Bronchial epithelial cell (primary cell): ENCODE data around the gene YLPM1. TPM values are rescaled to one million over a fixed set of nuclear protein-coding genes. Genes with fewer than 3 reads are reported as not detected.

Experiments used
- DNase-seq: peaks from one replicate; pipeline ENCODE4 v3.0.0-alpha.2; 2010; ENCODE audit warnings: low read depth
- FAIRE-seq: peaks from 2 replicates; lab custom pipeline; 2011; peaks lifted over from hg19 to GRCh38; lab: Jason Lieb, UNC
- H3K27me3 ChIP-seq: 2 replicates; pipeline ENCODE4 v1.5.1; 2011; ENCODE audit warnings: low read length; ENCODE audit not compliant: control insufficient read depth, insufficient read depth
- H3K36me3 ChIP-seq: 2 replicates; pipeline ENCODE4 v1.5.1; 2011; ENCODE audit warnings: low read length; ENCODE audit not compliant: control insufficient read depth, insufficient read depth
- H3K4me3 ChIP-seq: 2 replicates; pipeline ENCODE4 v1.5.1; 2011; ENCODE audit warnings: mild to moderate bottlenecking, low read depth, low read length, control low read depth
- total RNA-seq: library from RNA; depleted of rRNA; stranded (reverse); fragments of >200 nt; gene quantifications from 2 replicates; pipeline ENCODE4 v1.2.1, GENCODE V29; 2014
- TF ChIP-seq, protein P1 (sequence below): IDR thresholded peaks from 2 replicates; pipeline ENCODE4 v1.5.1; 2011; ENCODE audit warnings: mild to moderate bottlenecking, moderate library complexity, low read length, control low read depth, inconsistent platforms; ENCODE audit not compliant: insufficient read depth, severe bottlenecking

YLPM1 gene
- total RNA-seq, 1 donor from 2014 or later, result 17.4 TPM

DNA sequence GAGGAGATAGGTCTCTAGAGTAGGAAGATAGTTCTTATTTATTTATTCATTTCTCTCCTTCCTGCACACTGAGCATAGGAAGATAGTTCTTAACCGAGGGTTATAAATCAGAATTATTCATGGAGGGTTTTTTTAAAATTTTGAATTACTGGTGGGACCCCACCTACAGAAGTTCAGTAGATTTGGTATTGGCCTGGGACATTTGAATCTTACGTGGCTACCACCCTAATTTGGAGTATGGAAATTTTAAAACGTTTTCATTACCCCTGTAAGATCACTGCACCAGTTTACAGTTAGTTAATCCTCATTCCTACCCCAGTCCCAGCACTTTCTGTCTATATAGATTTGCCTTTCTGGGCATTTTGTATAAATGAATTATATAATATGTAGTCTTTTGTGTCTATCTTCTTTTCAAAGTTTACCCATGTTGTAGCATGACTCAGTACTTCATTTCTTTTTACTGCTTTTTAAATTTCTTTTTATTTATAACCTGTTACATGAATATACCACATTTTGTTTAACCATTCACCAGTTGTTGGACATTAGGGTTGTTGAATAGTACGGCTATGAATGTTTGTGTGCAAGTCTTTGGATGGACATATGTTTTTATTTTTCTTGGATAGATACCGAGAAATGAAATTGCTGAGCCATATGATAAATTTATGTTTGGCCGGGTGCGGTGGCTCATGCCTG lies 44.9 kb downstream of the YLPM1 start:
- Histone ChIP-seq H3K36me3 (peaks cover 3% of the 10 kb centered on the region), H3K4me3 (no peak overlapping the region), H3K27me3 (no peaks in the 10 kb centered on the region)
- DNase-seq (no peak), FAIRE-seq (no peak)
- TF ChIP-seq, protein P1, sequence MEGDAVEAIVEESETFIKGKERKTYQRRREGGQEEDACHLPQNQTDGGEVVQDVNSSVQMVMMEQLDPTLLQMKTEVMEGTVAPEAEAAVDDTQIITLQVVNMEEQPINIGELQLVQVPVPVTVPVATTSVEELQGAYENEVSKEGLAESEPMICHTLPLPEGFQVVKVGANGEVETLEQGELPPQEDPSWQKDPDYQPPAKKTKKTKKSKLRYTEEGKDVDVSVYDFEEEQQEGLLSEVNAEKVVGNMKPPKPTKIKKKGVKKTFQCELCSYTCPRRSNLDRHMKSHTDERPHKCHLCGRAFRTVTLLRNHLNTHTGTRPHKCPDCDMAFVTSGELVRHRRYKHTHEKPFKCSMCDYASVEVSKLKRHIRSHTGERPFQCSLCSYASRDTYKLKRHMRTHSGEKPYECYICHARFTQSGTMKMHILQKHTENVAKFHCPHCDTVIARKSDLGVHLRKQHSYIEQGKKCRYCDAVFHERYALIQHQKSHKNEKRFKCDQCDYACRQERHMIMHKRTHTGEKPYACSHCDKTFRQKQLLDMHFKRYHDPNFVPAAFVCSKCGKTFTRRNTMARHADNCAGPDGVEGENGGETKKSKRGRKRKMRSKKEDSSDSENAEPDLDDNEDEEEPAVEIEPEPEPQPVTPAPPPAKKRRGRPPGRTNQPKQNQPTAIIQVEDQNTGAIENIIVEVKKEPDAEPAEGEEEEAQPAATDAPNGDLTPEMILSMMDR, result no peak

DNA sequence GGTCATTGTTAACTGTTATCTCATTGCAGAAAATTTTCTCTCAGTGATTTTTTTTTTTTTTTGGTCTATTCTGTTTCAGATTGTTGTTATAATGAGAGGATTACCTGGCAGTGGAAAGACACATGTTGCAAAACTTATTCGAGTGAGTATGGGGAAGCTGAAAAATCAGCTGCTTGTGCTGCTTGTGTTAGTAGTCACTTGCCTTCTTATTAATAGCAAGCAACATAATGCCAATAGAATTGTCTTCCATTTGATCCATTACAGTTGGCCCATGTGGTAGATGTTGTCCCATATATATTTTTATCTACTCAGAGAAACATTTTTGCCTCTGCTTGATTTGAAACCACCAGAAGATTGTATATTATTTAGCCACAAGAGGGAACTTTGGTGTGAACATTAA lies 53.0 kb downstream of the YLPM1 start:
- TF ChIP-seq, protein P1, result no peak
- H3K4me3 ChIP-seq, result no peak overlapping the region
- no peaks in the 10 kb centered on the region for H3K27me3 ChIP-seq
- peaks cover 10% of the 10 kb centered on the region for H3K36me3 ChIP-seq
- FAIRE-seq (no peak), DNase-seq (no peak)

DNA sequence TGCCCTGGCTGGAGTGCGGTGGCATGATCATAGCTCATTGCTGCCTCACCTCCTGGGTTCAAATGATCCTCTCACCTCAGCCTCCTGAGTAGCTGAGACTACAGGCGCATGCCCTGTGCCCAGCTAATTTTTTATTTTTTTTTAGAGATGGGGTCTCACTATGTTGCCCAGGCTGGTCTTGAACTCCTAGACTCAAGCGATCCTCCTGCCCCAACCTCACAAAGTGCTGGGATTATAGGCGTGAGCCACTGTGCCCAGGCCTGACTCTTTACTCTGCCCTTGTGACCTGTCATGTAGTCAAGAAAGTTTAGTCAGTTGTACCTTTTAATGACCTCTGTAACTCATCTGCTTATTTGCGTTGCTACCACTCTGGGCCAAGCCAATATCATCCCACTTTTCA lies 57.2 kb downstream of the YLPM1 start:
- Histone ChIP-seq H3K27me3 (no peaks in the 10 kb centered on the region), H3K36me3 (peaks cover 9% of the 10 kb centered on the region), H3K4me3 (no peak overlapping the region)
- TF ChIP-seq, protein P1, result no peak
- no peak for FAIRE-seq
- no peak for DNase-seq

DNA sequence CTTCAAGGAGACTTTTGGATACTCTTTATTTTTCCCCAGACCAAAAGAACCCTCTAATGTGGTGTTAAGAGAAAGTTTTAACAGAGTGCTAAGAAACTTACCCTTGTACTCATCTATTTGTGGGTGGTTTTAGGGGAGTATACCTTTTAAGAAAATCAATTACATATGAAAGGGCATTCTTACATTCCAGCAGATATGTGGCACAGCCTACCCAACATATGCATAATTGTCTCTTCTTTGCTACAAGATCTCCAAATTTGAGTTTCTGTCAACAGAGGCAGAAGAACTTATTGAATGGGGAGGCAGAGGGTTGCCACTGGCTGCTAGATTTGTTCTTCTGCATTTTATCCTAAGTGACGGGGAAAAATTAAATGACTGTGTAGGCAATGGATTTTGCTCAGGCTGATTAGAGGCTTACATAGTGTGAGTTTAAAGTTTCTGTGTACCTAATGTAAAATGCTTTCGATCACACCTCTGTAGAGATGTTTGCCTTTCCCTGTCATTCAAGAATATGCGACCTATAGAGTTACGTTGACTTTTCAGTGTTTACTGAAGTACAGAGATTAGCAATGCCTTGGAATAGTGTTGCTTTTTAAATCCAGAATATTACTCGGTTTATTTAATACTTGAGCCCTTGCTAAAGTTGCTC lies 58.3 kb downstream of the YLPM1 start:
- Histone ChIP-seq H3K27me3 (no peaks in the 10 kb centered on the region), H3K4me3 (no peak overlapping the region), H3K36me3 (peaks cover 8% of the 10 kb centered on the region)
- FAIRE-seq (no peak), DNase-seq (no peak)
- TF ChIP-seq, protein P1, result no peak

DNA sequence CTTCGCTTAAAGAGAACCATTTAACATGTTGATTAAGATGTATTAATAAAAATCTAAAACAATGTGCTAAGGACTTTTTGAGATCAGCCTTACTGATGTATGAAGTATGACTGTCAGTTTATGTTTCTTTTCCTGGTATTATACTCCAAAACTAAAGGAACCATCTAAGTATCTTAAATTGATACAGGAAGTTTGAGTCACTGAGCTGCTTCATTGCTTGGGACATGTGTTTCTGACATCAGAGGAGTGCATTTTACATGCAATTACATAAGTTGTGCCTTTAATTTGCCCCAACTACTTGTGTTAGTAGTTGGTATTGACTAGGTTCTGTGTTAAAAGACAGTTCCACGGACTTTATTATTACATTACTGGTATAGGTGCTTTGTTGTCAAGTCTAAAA lies 61.9 kb downstream of the YLPM1 start:
- no peak for FAIRE-seq
- TF ChIP-seq, protein P1, result no peak
- no peak overlapping the region for H3K4me3 ChIP-seq
- peaks cover 10% of the 10 kb centered on the region for H3K36me3 ChIP-seq
- peak; percentile 66 for DNase-seq
- no peaks in the 10 kb centered on the region for H3K27me3 ChIP-seq
